ENCODE results near the gene GSK3A.

DNA sequence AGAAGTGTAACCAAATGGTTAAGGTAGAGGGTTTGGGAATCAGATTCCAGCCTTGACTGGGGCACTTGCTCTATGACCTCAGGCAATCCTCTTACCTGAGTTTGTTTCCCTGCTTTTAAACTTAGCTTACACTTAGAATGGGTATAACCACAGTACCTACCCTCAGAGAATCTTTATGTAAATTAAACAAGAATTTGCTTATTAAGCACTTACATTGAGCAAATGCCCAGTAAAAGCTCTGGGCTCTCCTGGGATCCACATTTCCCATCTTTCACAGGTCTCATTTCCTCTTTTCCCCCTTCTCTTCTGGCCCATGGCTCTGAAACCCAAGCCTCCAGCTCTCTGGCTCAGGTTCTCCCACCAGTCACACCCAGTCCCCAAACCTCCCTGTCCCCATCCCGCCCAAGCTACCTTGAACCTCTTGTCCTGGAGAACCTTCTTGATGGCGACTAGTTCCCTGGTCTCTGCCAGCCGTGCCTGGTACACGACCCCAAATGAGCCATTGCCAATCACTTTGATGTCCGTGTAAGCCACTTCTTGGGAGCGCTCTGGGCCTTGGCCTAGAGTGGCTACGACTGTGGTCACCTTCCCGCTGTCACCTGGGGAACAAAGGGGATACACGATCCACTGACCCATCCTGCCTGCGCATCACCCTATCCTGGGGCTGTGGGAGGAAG is 2.7 kb downstream of the GSK3A start:
- no peak for TF ChIP-seq CTCF (IDR thresholded peaks at IDR 0.05)
- TF ChIP-seq EZH2 (IDR thresholded peaks at IDR 0.05; ENCODE audit: borderline replicate concordance, insufficient read depth, low read depth, low read length, poor library complexity, severe bottlenecking): no peak
